Measurements from ENCODE around the gene RBM20.
"Not testable (repeated sequence)": the region's sequence is repeated elsewhere in the genome, so short reads cannot be mapped to it uniquely, and the experiment has no call there.

RBM20 gene

DNA sequence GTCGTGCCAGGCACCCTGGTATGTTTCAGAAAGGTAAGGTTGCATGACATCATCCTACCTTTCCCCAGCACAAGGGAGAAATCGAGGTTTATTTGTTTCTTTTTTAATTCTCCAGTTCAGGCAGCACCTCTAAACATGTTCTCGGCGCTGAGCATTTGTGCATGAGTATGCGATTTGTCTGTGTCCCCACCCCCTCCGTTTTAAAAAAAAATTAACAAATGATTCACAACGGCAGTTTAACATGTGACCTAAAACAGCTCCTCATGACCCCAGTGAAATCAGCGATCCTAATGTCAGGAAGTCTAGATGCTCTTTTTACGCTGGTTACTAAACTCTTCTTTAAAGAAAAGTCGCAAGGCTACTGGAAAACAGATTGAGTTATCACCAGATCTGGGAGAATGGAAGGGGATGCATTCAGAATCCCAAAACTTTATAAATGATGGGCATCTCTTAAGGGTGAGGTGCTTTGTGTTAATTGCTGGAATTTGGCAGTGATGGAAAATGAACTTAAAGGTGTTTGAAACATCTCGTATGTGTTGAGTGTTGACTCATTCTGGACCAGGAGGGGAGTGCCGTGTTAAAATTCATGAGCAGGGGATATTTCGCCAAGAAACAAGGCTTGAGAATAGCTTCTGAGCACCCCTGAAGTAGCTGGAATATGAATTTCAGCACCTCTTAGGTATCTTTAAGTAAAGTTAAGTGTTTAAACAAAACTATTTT lies 120.8 kb downstream of the RBM20 start:
- no peak for TF ChIP-seq ZNF274 (IDR thresholded peaks at IDR 0.05; ENCODE audit: low read depth, low read length)

DNA sequence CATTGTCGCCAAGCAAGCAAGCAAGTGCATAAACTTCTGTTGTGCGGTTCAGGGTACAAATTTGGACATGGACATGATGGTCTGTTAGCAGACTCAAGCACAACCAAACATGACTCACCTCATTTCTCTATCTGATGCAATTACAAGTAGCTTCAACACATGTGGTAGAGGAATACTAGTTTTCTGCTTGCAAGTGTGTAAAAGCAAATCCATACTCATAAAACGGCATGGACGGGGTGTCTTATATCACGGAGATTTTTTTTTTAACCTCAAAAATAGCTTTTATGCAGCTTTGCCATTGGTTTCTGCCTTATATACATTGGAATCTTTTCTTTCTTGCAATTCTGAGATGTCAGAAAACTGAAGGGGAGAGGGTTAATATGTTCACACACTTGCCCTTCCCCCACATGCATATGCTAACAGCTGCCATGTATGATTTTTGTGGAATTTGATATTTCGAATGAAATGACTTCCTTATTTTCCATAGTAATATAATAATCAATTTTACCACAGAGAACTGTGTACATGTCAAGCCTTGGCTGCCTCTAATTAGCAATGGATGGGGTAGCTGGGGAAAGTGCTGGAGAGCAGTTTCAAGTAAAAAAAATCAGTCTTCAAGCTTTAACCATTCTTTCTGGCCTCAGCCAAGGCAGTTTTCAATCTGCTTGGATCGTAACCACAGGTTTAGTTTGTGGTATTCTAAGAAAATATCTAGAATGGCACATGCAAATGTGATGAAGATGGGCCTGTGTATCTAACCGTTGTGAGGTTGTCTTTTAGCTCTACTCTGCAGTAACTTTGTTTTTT lies 121.6 kb downstream of the RBM20 start:
- no peak for TF ChIP-seq ZNF274 (IDR thresholded peaks at IDR 0.05; ENCODE audit: low read depth, low read length)
- H3K4me3 ChIP-seq (ENCODE audit: low read length), result no peak overlapping the region

More for the DNA sequence above, 120.8 kb downstream of the RBM20 start:
- no peak overlapping the region for H3K4me3 ChIP-seq (ENCODE audit: low read length)

DNA sequence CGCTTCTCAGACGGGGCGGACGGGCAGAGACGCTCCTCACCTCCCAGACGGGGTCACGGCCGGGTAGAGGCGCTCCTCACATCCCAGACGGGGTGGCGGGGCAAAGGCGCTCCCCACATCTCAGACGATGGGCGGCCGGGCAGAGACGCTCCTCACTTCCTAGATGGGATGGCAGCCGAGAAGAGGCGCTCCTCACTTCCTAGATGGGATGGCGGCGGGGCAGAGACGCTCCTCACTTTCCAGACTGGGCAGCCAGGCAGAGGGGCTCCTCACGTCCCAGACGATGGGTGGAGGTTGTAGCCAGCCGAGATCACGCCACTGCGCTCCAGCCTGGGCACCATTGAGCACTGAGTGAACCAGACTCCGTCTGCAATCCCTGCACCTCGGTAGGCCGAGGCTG lies 123.5 kb downstream of the RBM20 start:
- not testable (repeated sequence) for H3K4me3 ChIP-seq (ENCODE audit: low read length)

GRCh38 chr10:110770243-110770642 lies 126.1 kb downstream of the RBM20 start:
- H3K4me3 ChIP-seq (ENCODE audit: low read length), result no peak overlapping the region
- no peak for TF ChIP-seq ZNF274 (IDR thresholded peaks at IDR 0.05; ENCODE audit: low read depth, low read length)

- H3K4me3 ChIP-seq (ENCODE audit: low read length), result no peak overlapping the region
- TF ChIP-seq ZNF274 (IDR thresholded peaks at IDR 0.05; ENCODE audit: low read depth, low read length), result no peak
Observed at GRCh38 chr10:110771486-110771885, 127.3 kb downstream of the RBM20 start.

DNA sequence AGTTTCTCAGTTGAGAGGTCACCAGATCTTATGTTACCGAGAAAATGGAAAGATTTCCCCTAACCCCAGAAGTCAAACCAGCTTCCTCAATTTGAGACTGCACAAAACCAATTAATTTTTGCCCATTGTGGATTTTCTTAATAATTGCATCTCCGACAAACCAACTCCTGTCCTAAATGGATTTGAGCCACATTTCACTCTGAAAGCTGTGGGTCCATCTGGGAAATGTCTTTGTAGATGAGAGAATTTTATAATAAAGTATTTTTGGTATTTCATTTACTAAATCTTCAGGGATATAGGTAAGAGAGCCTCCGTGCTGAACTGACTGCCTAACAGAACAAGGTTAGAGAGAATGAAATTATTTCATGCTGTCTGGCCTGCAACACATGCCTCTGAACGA lies 127.9 kb downstream of the RBM20 start:
- no peak overlapping the region for H3K4me3 ChIP-seq (ENCODE audit: low read length)
- TF ChIP-seq ZNF274 (IDR thresholded peaks at IDR 0.05; ENCODE audit: low read depth, low read length), result no peak

- no peak overlapping the region for H3K4me3 ChIP-seq (ENCODE audit: low read length)
- TF ChIP-seq ZNF274 (IDR thresholded peaks at IDR 0.05; ENCODE audit: low read depth, low read length), result no peak
Observed at GRCh38 chr10:110772454-110773025, 128.4 kb downstream of the RBM20 start.

DNA sequence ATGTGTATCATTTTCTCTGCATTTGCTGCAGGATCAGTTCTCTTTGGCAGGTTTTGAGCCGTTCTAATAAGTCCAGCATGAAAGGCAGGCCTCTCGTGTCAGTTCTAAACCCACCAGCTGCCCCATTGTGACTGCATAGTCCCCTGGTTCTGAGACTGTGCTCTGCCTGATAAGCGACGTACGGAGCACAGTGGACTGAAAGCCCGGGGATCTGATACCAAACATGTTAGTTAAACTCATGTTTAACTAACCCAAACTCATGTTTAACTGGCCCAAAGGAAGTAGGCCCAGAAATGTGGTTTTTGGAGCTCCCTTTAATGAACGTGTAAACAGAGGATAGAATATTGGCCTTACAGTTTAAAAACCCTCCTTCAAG lies 129.5 kb downstream of the RBM20 start:
- H3K4me3 ChIP-seq (ENCODE audit: low read length), result no peak overlapping the region
- no peak for TF ChIP-seq ZNF274 (IDR thresholded peaks at IDR 0.05; ENCODE audit: low read depth, low read length)

DNA sequence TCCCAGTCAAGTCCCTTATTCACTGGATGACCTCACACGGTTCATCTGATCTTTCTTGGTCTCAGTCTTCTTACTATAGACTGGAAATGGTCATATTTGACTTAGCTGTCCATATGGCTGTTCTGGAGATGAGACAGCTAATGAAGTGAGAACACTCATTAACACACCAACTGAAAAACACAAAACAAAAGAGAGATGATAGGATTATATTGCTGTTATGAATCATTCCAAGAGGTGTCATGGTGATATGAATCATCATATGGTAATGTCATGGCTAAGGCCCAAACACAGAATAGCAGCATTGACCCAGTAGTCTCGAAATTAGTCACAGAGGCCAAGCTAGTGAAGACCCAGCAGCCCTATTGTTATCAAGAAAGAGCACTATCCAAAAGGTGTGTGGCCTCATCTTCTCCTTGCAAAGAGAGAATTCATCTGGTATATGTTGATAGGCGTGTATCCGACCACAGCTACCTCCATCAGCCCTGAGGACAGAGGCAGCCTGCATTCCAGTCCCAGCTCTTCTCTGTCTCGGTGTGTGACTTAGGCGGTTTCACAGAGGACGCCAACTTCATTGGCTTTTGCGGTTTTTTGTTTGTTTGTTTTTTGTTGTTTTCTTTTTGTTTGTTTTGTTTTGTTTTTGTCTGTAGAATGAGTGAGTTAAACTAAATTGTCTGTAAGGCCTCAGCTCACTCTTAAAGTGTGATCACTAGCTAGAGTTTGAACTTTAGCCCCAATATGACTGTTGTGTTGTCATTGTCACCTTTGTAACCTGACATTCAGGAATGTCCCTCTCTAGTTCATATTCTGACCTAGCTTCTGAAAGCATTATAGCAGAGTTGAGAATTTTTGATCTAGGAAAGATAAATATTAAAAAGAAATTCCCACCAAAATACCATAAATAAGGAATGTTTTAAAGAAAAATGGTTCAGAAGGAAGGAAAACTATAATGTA lies 130.2 kb downstream of the RBM20 start:
- TF ChIP-seq ZNF274 (IDR thresholded peaks at IDR 0.05; ENCODE audit: low read depth, low read length), result no peak
- H3K4me3 ChIP-seq (ENCODE audit: low read length), result no peak overlapping the region

DNA sequence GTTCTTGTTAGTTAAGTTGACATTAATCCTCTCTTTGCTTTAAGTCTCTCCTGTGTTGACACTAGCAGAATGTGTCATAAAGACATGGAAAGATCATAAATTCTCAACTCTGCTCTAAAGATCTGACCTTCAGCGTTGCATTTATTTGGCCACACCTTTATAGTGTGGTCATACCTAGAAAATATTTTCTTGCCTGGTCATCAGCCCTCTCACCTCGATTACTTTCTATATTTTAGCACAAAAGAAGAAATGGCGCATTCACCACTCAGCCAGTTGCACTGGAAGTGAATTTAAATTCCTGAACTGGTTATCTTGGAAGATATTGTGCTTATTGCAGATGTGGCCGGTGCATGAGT lies 130.9 kb downstream of the RBM20 start:
- H3K4me3 ChIP-seq (ENCODE audit: low read length), result no peak overlapping the region
- TF ChIP-seq ZNF274 (IDR thresholded peaks at IDR 0.05; ENCODE audit: low read depth, low read length), result no peak

GRCh38 chr10:110775406-110775805 lies 131.3 kb downstream of the RBM20 start:
- H3K4me3 ChIP-seq (ENCODE audit: low read length), result no peak overlapping the region
- no peak for TF ChIP-seq ZNF274 (IDR thresholded peaks at IDR 0.05; ENCODE audit: low read depth, low read length)

GRCh38 chr10:110777017-110777416 lies 132.9 kb downstream of the RBM20 start:
- no peak for TF ChIP-seq ZNF274 (IDR thresholded peaks at IDR 0.05; ENCODE audit: low read depth, low read length)
- no peak overlapping the region for H3K4me3 ChIP-seq (ENCODE audit: low read length)

- H3K4me3 ChIP-seq (ENCODE audit: low read length), result no peak overlapping the region
- TF ChIP-seq ZNF274 (IDR thresholded peaks at IDR 0.05; ENCODE audit: low read depth, low read length), result no peak
Observed at GRCh38 chr10:110777661-110778060, 133.5 kb downstream of the RBM20 start.

- no peak overlapping the region for H3K4me3 ChIP-seq (ENCODE audit: low read length)
- TF ChIP-seq ZNF274 (IDR thresholded peaks at IDR 0.05; ENCODE audit: low read depth, low read length), result no peak
Observed at GRCh38 chr10:110778211-110778610, 134.1 kb downstream of the RBM20 start.
